IPS-18a (cell line): ENCODE results near the gene FMR1NB.

Experiments
- H3K27ac ChIP-seq: one replicate; pipeline ENCODE4 v1.5.1; 2013; ENCODE audit warnings: low read length
- H3K27me3 ChIP-seq: one replicate; pipeline ENCODE4 v1.6.1; 2013; ENCODE audit warnings: mild to moderate bottlenecking, low read length; ENCODE audit not compliant: control insufficient read depth, insufficient read depth
- H3K36me3 ChIP-seq: one replicate; pipeline ENCODE4 v1.6.1; 2013; ENCODE audit warnings: low read depth, low read length; ENCODE audit not compliant: control insufficient read depth
- H3K4me1 ChIP-seq: one replicate; pipeline ENCODE4 v1.6.1; 2013; ENCODE audit warnings: low read depth, low read length; ENCODE audit not compliant: control insufficient read depth
- H3K4me3 ChIP-seq: one replicate; pipeline ENCODE4 v1.5.1; 2013; ENCODE audit warnings: low read length
- H3K9ac ChIP-seq: one replicate; pipeline ENCODE4 v1.6.1; 2013; ENCODE audit warnings: mild to moderate bottlenecking, low read length, moderate library complexity
- H3K9me3 ChIP-seq: one replicate; pipeline ENCODE4 v1.6.1; 2013; ENCODE audit warnings: low read depth, low read length; ENCODE audit not compliant: control insufficient read depth

FMR1NB gene

DNA sequence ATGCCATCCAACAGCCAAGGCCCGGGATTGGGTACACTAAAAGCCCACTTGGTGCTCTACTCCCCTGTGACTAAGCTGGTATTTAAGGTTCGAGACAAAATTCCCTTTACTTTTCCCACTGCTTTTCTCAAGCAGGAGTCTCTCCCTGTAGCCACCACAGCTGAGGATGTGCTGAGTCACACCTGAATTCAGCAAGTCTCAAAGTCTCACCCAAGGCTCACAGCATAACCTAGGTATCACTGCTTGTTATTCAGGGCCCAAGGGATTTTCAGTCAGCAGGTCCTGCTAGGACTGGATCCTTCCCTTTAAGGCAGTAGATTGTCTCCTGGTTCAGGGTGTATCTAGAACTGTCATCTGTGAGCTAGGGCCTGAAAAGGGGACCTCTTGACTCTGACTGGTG is 39.2 kb downstream of the FMR1NB start:
- no peak overlapping the region for H3K9ac ChIP-seq
- no peaks in the 10 kb centered on the region for H3K36me3 ChIP-seq
- H3K27ac ChIP-seq, result no peak overlapping the region
- H3K9me3 ChIP-seq, result peaks cover 18% of the 10 kb centered on the region
- no peaks in the 10 kb centered on the region for H3K4me1 ChIP-seq
- H3K4me3 ChIP-seq, result no peak overlapping the region
- H3K27me3 ChIP-seq, result no peaks in the 10 kb centered on the region

DNA sequence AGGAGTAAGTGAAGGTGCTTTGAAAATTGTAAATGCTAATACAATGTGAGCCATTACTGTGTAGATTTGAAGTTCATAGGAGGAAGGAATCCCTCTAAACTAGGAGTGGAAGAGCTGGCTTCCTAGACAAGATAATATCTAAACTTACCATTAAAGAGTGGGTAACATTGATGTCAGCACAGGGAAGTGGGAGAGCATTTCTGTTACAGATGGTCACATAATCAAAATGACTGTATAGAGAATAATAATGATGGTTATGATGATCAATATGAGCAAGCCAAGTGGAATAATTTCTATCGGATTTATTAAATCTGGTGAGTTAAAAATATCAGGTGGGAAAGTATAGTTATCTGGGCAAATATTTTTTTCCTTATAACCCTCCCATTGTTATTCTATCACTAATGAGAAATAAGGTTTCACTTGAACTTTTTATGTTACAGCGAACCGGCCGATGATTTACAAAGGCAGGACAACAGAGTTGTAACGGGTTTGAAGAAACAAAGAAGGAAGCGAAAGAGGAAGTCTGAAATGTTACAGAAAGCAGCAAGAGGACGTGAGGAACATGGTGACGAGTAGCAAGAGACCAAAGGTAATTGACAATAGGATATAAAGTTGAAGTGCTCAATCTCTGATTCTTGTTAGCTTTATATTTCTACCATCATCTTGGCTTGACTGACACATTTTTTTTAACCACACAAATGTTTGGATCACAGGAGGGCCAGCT is 43.5 kb downstream of the FMR1NB start:
- H3K4me1 ChIP-seq, result no peaks in the 10 kb centered on the region
- no peaks in the 10 kb centered on the region for H3K27me3 ChIP-seq
- H3K4me3 ChIP-seq, result no peak overlapping the region
- H3K9me3 ChIP-seq, result peaks cover 10% of the 10 kb centered on the region
- no peak overlapping the region for H3K9ac ChIP-seq
- no peaks in the 10 kb centered on the region for H3K36me3 ChIP-seq
- H3K27ac ChIP-seq, result no peak overlapping the region

DNA sequence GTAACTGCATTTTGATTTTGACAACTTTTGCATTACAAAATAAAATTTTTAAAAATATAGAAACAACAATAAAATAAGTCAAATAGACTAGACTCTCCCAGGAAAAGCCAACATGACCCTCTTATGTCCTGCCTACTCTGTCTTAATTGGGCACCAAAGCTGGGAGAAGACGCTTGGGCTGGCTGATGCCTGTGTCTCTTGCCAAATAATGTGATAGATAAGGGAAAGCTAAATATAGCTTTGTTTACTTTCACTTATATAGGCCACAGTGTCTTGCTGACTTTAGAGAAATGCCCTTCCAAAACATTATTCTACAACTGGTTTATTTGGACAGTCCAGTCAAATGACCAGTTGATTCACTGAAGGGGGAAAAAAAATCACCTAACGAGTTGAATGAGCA is 54.2 kb downstream of the FMR1NB start:
- peaks cover 13% of the 10 kb centered on the region for H3K9me3 ChIP-seq
- no peaks in the 10 kb centered on the region for H3K36me3 ChIP-seq
- H3K4me1 ChIP-seq, result no peaks in the 10 kb centered on the region
- H3K4me3 ChIP-seq, result no peak overlapping the region
- no peak overlapping the region for H3K9ac ChIP-seq
- no peaks in the 10 kb centered on the region for H3K27me3 ChIP-seq
- no peak overlapping the region for H3K27ac ChIP-seq

DNA sequence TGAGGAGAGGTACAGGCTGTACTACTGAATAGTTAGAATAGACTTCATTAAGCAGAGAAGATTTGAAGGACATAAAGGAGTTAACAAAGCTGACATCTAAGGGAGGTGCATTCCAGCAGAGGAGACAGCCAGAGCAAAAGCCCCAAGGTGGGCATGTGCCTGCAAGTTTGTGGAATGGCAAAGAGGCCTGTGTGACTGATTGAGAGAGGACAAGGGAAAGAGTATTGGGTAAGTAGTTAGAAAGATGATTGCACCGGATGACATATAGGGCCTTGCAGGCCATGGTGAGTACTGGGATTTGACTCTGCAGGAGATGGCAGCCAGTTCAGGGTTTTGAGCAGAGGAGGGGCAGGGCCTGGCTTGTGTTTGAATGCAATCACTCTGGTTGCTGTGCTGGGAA is 55.9 kb downstream of the FMR1NB start:
- Histone ChIP-seq H3K9me3 (peaks cover 13% of the 10 kb centered on the region), H3K27ac (no peak overlapping the region), H3K9ac (no peak overlapping the region), H3K27me3 (no peaks in the 10 kb centered on the region), H3K4me1 (no peaks in the 10 kb centered on the region), H3K36me3 (no peaks in the 10 kb centered on the region), H3K4me3 (no peak overlapping the region)

DNA sequence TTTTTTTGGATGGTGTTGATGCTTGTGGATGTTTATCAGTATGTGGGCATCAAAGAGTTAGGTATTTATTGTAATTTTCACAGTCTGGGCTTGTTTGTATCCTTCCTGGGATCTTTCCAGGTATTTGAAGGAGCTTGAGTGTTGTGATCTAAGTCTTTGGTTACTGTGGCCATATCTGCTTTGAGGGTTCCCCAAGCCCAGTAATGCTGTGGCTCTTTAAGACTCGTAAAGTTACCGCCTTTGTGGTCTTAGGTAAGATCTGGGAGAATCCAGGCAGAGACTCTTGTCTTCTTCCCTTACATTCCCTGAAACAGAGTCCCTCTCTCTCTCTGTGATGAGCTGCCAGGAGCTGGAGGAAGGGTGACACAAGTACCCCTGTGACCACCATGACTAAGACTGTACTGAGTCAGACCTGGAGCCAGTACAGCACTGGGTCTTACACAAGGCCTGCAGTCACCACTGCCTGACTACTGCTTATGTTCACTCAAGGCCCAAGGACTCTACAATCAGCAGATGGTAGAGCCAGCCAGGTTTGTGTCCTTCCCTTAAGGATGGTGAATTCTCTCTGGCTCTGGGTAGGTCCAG is 62.2 kb downstream of the FMR1NB start:
- H3K9me3 ChIP-seq, result peaks cover 16% of the 10 kb centered on the region
- no peak overlapping the region for H3K27ac ChIP-seq
- H3K36me3 ChIP-seq, result no peaks in the 10 kb centered on the region
- H3K27me3 ChIP-seq, result no peaks in the 10 kb centered on the region
- H3K4me1 ChIP-seq, result no peaks in the 10 kb centered on the region
- no peak overlapping the region for H3K4me3 ChIP-seq
- no peak overlapping the region for H3K9ac ChIP-seq

DNA sequence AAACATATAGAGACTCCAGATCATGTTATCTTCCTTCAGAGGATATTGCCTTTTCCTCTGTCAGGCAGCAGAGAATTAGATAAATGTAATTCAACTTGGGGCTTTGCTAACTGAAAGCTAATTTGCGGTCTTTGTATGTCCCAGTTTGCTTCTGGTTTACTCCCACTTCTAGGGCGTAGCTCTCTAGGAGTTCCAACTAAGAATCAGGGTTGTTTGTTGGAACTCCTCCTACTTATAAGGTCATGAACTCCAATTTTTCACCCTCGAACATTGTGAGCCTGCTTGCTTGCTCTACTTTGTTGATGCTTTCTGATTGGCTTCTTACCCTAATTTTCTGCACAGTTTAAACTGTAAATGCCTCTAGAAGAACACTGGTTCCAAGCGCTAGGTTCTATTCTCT is 66.1 kb downstream of the FMR1NB start:
- Histone ChIP-seq H3K9ac (no peak overlapping the region), H3K4me1 (no peaks in the 10 kb centered on the region), H3K9me3 (peaks cover 13% of the 10 kb centered on the region), H3K36me3 (no peaks in the 10 kb centered on the region), H3K27ac (no peak overlapping the region), H3K27me3 (no peaks in the 10 kb centered on the region), H3K4me3 (no peak overlapping the region)

DNA sequence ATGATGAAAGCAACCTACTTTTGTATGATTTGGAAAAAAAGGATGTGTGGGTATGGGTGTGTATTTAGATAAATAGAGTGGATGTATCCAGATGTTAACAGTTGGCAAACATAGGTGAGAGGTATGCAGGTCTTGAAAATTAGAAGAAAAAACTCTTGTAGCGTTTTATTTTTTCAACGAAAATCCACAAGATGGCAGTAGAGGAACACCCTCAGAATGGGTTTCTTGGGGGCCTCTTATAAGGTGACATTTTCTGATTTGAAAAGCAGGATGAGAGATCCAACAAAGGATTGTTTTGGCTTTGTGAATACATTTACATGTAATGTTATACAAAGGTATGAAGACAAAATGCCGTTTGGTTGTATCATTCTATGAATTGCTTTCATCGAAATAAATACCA is 68.3 kb downstream of the FMR1NB start:
- H3K4me3 ChIP-seq, result no peak overlapping the region
- no peaks in the 10 kb centered on the region for H3K36me3 ChIP-seq
- H3K9me3 ChIP-seq, result peaks cover 10% of the 10 kb centered on the region
- H3K4me1 ChIP-seq, result no peaks in the 10 kb centered on the region
- no peaks in the 10 kb centered on the region for H3K27me3 ChIP-seq
- no peak overlapping the region for H3K9ac ChIP-seq
- no peak overlapping the region for H3K27ac ChIP-seq

DNA sequence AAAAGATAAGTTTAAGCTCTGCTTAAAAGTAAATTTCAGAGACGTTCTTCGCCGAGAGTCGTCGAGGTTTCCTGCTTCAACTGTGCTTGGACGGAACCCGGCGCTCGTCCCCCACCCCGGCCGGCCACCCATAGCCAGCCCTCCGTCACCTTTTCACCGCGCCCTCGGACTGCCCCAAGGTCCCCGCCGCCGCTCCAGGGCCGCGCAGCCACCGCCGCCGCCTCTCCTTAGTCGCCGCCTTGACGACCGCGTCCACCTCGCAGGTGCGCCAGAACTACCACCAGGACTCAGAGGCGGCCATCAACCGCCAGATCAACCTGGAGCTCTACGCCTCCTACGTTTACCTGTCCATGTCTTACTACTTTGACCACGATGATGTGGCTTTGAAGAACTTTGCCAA is 70.8 kb downstream of the FMR1NB start:
- Histone ChIP-seq H3K9me3 (peaks cover 19% of the 10 kb centered on the region), H3K9ac (no peak overlapping the region)

DNA sequence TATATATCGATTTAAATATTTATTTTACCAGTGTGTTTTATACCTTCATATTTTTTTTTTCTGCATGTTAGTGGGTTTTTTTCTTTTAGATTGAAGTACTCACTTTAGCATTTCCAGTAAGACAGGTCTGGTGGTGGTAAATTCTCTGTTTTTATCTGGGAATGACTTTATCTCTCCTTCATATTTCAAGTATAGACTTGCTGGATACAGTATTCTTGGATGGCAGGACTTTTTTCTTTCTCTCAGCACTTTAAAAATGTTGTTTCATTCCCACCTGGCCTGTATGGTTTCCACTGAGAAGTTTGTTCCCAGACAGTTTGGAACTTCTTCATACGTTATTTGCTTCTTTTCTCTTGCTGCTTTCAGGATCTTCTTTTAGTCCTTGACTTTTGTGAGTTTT is 86.1 kb downstream of the FMR1NB start:
- Histone ChIP-seq H3K4me3 (no peak overlapping the region), H3K9ac (no peak overlapping the region), H3K27me3 (no peaks in the 10 kb centered on the region), H3K36me3 (no peaks in the 10 kb centered on the region), H3K9me3 (peaks cover 18% of the 10 kb centered on the region), H3K27ac (no peak overlapping the region), H3K4me1 (no peaks in the 10 kb centered on the region)

More for the DNA sequence above, 70.8 kb downstream of the FMR1NB start:
- H3K27me3 ChIP-seq, result no peaks in the 10 kb centered on the region
- H3K27ac ChIP-seq, result no peak overlapping the region
- no peak overlapping the region for H3K4me3 ChIP-seq
- no peaks in the 10 kb centered on the region for H3K4me1 ChIP-seq
- H3K36me3 ChIP-seq, result no peaks in the 10 kb centered on the region

DNA sequence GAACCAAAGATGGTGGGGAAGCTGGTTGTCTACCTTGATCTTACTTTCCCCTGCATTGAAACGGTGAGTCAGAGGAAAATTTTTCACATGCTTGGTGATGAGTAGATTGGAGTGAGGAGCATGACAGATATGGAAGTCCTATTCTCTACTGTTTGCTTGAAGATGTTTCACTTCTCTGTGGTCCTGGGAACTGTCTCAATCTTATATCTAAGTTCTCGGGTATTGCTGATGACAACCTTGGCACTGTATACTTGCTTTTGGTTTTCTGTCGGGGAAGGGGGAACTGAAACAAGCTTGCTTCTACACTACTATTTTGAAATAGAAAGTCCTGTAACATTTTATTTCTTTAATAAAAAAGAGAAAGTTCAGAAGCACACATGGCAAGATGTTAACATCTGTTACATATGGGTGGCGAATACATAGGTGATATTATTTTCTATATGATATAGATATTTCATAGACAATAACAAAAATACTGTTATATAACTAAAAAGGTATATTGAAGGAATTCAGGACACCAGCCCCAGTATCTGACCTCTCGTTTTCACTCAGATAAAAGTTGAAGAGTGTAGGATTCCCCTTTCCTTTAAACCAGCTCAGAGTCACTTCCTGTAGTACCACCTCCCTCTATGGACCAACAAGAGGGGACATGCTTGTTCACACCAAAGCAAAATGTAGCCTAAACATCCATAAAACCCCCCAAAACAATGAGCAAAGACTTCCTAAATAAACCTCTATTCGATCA is 88.8 kb downstream of the FMR1NB start:
- no peak overlapping the region for H3K9ac ChIP-seq
- no peaks in the 10 kb centered on the region for H3K27me3 ChIP-seq
- no peaks in the 10 kb centered on the region for H3K4me1 ChIP-seq
- no peaks in the 10 kb centered on the region for H3K36me3 ChIP-seq
- H3K4me3 ChIP-seq, result no peak overlapping the region
- H3K27ac ChIP-seq, result no peak overlapping the region
- peaks cover 14% of the 10 kb centered on the region for H3K9me3 ChIP-seq

DNA sequence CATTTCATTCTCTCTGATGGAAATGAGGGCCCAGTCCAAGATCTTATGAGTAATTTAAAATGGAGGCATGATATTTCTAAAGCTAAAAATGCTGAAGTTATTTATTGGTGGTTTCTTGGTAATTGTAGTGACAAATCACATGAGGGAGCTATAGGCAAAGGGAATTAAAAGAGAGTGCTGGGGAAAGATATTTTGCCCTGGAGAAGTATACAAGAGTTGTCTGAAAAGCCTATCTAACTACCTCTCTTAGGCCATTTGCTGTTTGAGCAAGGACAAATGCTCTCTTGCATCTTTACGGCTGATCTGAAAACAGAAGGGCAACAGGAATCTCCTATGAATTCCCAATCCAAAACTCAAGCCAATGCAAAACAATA is 89.4 kb downstream of the FMR1NB start:
- H3K27ac ChIP-seq, result no peak overlapping the region
- H3K27me3 ChIP-seq, result no peaks in the 10 kb centered on the region
- no peak overlapping the region for H3K9ac ChIP-seq
- no peak overlapping the region for H3K4me3 ChIP-seq
- H3K36me3 ChIP-seq, result no peaks in the 10 kb centered on the region
- H3K9me3 ChIP-seq, result peaks cover 14% of the 10 kb centered on the region
- H3K4me1 ChIP-seq, result no peaks in the 10 kb centered on the region
